Middle frontal gyrus (tissue), 1 donor: ENCODE results near the gene FAU.

ENCODE experiments used
- DNase-seq: peaks from one replicate; pipeline ENCODE4 v3.0.0-alpha.2; 2015; ENCODE audit warnings: low spot score; ENCODE audit errors: extremely low spot score

The FAU gene

GRCh38 chr11:65136515-65137096 lies 14.7 kb upstream of the FAU start:
- DNase-seq = no peak

GRCh38 chr11:65135633-65136145 lies 13.8 kb upstream of the FAU start:
- no peak for DNase-seq

- peak; percentile 75 for DNase-seq
These were observed 13.2 kb upstream of the FAU start for GRCh38 chr11:65134952-65135632.

- DNase-seq = peak; percentile 87
These were observed 12.5 kb upstream of the FAU start, which contains the start of gene SYVN1 for GRCh38 chr11:65134240-65134951. SYVN1 (minus strand) TSS chr11:65134519; CDS start chr11:65133601, 918 bp downstream.

- DNase-seq = no peak
These were observed 11.8 kb upstream of the FAU start for GRCh38 chr11:65133724-65134123.

GRCh38 chr11:65132988-65133700 lies 11.2 kb upstream of the FAU start:
- no peak for DNase-seq

GRCh38 chr11:65132238-65132987 lies 10.5 kb upstream of the FAU start:
- DNase-seq = no peak

GRCh38 chr11:65131895-65132237 lies 9.9 kb upstream of the FAU start:
- no peak for DNase-seq

GRCh38 chr11:65131417-65131776 lies 9.5 kb upstream of the FAU start:
- DNase-seq = no peak

- no peak for DNase-seq
These were observed 8.9 kb upstream of the FAU start for GRCh38 chr11:65130631-65131416.

GRCh38 chr11:65129649-65130441 lies 7.9 kb upstream of the FAU start:
- DNase-seq = no peak

GRCh38 chr11:65128182-65129145 lies 6.5 kb upstream of the FAU start:
- no peak for DNase-seq

GRCh38 chr11:65127473-65128181 lies 5.7 kb upstream of the FAU start:
- DNase-seq = no peak

GRCh38 chr11:65126624-65127274 lies 4.8 kb upstream of the FAU start:
- no peak for DNase-seq

- DNase-seq = no peak
These were observed 3.5 kb upstream of the FAU start for GRCh38 chr11:65125197-65126056.

- no peak for DNase-seq
These were observed 2.7 kb upstream of the FAU start for GRCh38 chr11:65124480-65125196.
